ENCODE measurements around the gene CGNL1.

The CGNL1 gene, protein sequence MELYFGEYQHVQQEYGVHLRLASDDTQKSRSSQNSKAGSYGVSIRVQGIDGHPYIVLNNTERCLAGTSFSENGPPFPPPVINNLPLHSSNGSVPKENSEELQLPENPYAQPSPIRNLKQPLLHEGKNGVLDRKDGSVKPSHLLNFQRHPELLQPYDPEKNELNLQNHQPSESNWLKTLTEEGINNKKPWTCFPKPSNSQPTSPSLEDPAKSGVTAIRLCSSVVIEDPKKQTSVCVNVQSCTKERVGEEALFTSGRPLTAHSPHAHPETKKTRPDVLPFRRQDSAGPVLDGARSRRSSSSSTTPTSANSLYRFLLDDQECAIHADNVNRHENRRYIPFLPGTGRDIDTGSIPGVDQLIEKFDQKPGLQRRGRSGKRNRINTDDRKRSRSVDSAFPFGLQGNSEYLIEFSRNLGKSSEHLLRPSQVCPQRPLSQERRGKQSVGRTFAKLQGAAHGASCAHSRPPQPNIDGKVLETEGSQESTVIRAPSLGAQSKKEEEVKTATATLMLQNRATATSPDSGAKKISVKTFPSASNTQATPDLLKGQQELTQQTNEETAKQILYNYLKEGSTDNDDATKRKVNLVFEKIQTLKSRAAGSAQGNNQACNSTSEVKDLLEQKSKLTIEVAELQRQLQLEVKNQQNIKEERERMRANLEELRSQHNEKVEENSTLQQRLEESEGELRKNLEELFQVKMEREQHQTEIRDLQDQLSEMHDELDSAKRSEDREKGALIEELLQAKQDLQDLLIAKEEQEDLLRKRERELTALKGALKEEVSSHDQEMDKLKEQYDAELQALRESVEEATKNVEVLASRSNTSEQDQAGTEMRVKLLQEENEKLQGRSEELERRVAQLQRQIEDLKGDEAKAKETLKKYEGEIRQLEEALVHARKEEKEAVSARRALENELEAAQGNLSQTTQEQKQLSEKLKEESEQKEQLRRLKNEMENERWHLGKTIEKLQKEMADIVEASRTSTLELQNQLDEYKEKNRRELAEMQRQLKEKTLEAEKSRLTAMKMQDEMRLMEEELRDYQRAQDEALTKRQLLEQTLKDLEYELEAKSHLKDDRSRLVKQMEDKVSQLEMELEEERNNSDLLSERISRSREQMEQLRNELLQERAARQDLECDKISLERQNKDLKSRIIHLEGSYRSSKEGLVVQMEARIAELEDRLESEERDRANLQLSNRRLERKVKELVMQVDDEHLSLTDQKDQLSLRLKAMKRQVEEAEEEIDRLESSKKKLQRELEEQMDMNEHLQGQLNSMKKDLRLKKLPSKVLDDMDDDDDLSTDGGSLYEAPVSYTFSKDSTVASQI

GRCh38 chr15:57375827-57376695, at the start of gene CGNL1:
Gene CGNL1 (plus strand): TSS chr15:57376505. CDS start chr15:57438000, 61,495 bp downstream.
- DNase-seq = no peak

- DNase-seq = no peak
Measured at GRCh38 chr15:57327985-57328471, 48.3 kb upstream of the CGNL1 start.

GRCh38 chr15:57328479-57328878, 47.8 kb upstream of the CGNL1 start:
- no peak for DNase-seq

GRCh38 chr15:57328897-57329296, 47.4 kb upstream of the CGNL1 start:
- no peak for DNase-seq

DNA sequence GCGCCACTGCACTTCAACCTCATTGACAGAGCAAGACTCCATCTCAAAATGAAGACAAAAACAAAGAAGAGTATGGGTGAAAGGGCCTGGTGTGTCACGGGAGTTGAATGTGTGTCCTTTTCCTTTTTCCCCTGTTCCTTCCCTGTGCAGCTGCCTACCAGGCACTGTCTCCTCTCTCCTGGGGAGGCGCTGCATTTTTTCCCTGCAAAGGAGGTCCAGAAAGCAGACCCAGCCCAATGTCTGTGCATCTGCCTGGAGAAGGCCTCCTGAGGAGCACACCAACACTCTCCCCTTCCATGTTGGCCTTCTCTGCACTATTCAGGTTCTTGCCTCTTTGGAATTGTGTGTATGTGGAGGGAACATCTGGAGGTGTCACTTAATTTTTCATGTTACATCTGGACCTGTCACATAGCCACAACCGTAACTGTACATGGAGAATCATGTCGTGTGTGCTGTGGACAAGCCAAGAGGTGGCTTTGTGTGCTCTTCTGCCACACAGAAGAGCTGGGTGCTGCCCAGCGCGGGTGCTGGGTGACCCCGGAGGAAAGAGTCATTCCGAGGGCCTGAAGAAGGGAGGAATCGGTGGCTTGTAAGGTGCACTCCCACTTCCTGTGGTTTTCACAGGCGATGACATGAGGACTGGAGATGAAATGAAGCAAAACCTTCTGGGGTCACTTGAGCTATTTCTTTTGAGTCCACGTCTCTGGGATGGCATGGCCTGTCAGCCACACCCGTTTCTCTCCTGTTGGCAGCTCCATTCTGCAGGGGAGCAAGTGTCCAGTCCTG, 46.5 kb upstream of the CGNL1 start:
- DNase-seq = no peak

GRCh38 chr15:57330619-57331340, 45.5 kb upstream of the CGNL1 start:
- no peak for DNase-seq

DNA sequence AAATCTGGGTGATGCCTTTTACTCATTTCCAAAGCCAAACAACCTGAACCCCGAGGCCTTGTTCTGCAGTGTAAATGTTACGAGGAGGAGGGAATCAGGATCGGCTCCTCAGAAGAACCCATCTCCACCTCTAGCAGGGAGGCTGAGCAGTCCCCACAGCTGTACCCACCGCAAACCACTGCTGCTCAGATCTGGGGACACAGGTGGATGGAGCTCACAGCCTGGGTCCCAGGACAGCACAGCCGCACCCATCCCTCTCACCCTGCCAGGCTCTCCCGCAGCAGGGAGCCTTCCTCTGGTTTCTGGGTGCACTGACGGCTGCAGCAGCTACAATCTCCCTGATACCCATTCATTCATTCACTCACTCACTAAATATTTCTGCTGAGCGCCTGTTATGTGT, 44.0 kb upstream of the CGNL1 start:
- DNase-seq = no peak

- no peak for DNase-seq
Measured at GRCh38 chr15:57333487-57333886, 42.8 kb upstream of the CGNL1 start.

DNA sequence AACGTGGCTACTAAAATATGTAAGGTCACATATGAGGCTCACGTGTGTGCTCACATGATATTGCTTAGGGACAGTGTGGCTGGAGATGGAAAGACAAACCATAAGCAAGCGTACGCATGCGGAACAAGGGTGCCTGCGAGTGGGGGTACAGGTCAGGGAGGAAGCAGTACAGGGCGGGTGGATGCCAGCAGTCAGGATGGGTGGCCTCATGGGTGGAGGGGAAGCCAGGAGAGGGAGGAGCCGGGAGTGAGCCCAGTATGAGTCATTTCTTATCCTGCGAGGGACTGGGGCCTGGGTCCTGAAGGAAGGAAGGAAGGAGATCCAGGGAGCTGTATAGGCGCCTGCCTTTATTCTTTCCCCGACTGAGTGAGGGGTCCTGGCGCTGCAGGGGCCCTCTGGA, 42.0 kb upstream of the CGNL1 start:
- no peak for DNase-seq

- DNase-seq = no peak
Measured at GRCh38 chr15:57335293-57335715, 41.0 kb upstream of the CGNL1 start.

DNA sequence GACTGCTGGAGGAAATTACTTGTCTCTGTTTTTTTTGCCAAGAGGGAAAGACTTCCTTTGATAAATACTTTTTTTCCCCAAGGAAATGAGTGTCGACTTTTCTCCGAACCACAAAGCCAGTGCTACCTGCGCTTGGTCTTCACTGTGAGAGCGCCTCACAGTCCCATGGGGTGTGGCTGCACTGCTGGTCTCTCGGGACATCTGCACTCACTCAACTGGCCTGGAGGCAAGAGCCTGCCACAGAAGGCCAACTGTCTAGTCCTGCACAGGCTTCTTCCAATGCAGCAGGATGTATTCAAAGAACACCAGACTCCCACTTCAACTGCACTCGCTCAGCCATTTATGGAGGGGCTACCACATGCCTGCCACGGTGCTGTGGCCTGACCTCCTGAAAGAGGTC, 40.6 kb upstream of the CGNL1 start:
- DNase-seq = no peak

GRCh38 chr15:57337868-57338411, 38.4 kb upstream of the CGNL1 start:
- DNase-seq = no peak

DNA sequence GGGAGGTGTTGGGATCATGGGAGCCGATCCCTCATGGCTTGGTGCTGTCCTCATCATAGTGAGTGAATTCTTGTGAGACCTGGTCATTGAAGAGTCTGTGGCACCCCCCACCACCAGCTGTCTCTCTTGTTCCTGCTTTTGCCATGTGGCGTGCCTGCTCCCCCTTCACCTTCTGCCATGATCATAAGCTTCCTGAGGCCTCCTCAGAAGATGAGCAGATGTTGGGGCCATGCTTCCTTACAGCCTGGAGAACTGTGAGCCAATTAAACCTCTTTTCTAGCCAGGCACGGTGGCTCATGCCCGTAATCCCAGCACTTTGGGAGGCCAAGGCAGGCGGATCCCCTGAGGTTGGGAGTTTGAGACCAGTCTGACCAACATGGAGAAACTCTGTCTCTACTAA, 37.0 kb upstream of the CGNL1 start:
- DNase-seq = no peak

DNA sequence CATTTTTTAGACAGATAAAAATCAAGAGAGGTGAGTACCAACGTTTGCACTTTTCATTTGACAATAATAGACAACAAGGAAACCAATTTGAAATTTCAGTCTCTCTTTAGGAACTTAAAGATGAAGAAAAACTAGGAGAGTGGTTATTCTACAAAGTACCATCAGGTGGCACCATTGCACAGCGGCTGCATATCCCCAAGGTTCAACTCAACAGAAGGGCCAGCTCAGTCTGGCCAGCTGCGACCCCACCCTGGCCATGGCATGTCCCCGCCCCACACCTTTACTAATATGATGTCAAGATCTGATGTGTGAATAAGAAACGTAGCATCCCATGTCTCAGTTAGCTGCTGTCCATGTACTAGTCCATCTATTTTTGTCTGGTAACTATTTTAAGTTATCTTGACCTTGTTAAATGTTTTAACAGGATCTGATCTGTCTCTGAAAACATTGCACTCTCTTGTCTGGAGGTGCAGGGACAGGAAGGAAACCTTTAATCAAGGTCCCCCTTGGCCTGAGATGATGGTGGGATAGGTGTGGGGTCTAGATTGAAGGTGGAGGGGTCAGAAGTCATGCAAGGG, 35.5 kb upstream of the CGNL1 start:
- peak; percentile 28 to 46 for DNase-seq

DNA sequence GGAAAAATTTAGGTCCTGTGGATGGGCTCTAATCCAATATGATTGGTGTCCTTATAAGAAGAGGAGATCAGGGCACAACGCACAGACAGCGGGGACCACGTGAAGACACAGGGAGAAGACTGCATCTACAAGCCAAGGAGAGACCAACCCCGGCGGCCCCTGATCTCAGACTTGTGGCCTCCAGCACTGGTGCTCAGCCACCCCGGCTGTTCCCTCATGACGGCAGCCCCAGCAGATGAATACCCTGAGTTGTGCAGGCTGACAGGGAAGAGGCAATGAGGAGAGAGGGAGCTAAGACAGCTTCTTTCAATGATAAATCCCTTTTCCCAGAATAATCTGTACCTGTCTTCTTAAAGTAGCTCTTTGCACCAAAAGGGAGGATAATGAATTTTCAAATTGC, 33.3 kb upstream of the CGNL1 start:
- DNase-seq = no peak

- no peak for DNase-seq
Measured at GRCh38 chr15:57343498-57343897, 32.8 kb upstream of the CGNL1 start.

GRCh38 chr15:57344282-57344681, 32.0 kb upstream of the CGNL1 start:
- no peak for DNase-seq

DNA sequence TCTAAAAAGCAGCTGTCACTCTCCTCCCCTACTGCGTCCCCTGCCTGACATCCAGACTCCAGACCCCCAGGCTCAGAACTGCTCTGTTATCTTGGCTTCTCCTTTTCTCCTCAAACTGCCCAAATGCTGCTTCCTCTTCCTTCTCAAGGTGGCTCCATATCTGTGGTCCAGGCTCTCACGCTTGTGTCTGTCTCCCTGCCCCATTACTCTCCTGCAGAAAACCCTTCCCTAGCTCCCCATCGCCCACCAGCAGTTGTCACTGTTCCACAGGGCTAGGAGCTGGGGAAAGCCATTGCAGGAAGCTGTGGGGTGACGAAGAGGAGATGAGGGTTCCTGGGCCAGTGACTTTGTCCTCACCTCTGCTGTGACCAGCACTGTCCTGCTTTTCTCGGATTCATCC, 30.7 kb upstream of the CGNL1 start:
- DNase-seq = no peak

DNA sequence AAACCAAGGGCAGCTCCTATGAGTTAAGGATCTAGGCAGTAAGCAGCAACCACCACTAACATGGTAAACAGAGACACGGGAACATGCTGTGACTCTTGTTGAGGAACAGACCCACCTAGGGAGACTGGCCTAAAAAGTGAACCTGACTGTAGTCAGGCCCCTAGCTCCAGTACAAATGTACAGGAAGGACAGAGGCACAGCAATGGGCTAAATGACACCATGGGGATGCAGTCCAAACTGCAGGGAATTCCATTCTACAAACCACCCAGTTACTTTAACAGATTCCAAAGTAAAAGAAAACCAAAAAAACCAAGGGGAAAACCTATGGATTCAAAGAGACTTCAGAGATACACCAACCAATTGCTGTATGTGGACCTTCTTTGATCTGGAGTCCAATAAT, 28.2 kb upstream of the CGNL1 start:
- no peak for DNase-seq
